Tibial nerve (tissue), 4 donors: Measurements from ENCODE around the gene NEK4.

Source experiments
- CTCF ChIP-seq, 5 experiments: fragments of 200-600 bp in 3 of 5; fragments of 450-650 bp in 2 of 5; sonication (generic) in 3 of 5; IDR thresholded peaks; one replicate each; pipeline ENCODE4 v1.5.1; 2016 to 2019; ENCODE audit warnings: antibody characterized with exemption in 5 of 5, mild to moderate bottlenecking in 3 of 5, moderate library complexity in 2 of 5
- EP300 ChIP-seq, 2 donors: sonication (generic); formaldehyde crosslinking; IDR thresholded peaks; one replicate each; pipeline ENCODE4 v1.6.1; 2017; ENCODE audit warnings: antibody characterized with exemption in 2 of 2, mild to moderate bottlenecking in 1 of 2
- POLR2A ChIP-seq, 2 donors: fragments of 450-650 bp; IDR thresholded peaks; one replicate each; pipeline ENCODE4 v1.6.1; 2017; ENCODE audit warnings: antibody characterized with exemption in 2 of 2, mild to moderate bottlenecking in 2 of 2, moderate library complexity in 2 of 2

GRCh38 chr3:52731590-52731989 lies 39.1 kb downstream of the NEK4 start:
- TF ChIP-seq POLR2A (IDR thresholded peaks at IDR 0.05) = no peak
- TF ChIP-seq CTCF (IDR thresholded peaks at IDR 0.05) = no peak
- TF ChIP-seq EP300 (IDR thresholded peaks at IDR 0.05) = no peak
